Islet of Langerhans (tissue), 1 donor: Measurements from ENCODE around the gene FGF4.

Experiments used
- FAIRE-seq: peaks from one replicate; lab custom pipeline; 2011; peaks lifted over from hg19 to GRCh38; lab: Jason Lieb, UNC

FGF4 gene

GRCh38 chr11:69807106-69807815, 32.1 kb upstream of the FGF4 start:
- FAIRE-seq: no peak

GRCh38 chr11:69804769-69805508, 29.8 kb upstream of the FGF4 start:
- FAIRE-seq: no peak

GRCh38 chr11:69803604-69804218, 28.6 kb upstream of the FGF4 start:
- FAIRE-seq: no peak

GRCh38 chr11:69803022-69803421, 27.9 kb upstream of the FGF4 start:
- no peak for FAIRE-seq

- no peak for FAIRE-seq
Measured at GRCh38 chr11:69802590-69802989, 27.4 kb upstream of the FGF4 start.

- FAIRE-seq: no peak
Measured at GRCh38 chr11:69801513-69802335, 26.6 kb upstream of the FGF4 start.

- FAIRE-seq: no peak
Measured at GRCh38 chr11:69800278-69800677, 25.1 kb upstream of the FGF4 start.

- no peak for FAIRE-seq
Measured at GRCh38 chr11:69799582-69799981, 24.4 kb upstream of the FGF4 start.

GRCh38 chr11:69799097-69799496, 24.0 kb upstream of the FGF4 start:
- FAIRE-seq: no peak

- FAIRE-seq: no peak
Measured at GRCh38 chr11:69797737-69798528, 22.8 kb upstream of the FGF4 start.

GRCh38 chr11:69797156-69797555, 22.0 kb upstream of the FGF4 start:
- FAIRE-seq: no peak

GRCh38 chr11:69796063-69796462, 20.9 kb upstream of the FGF4 start:
- no peak for FAIRE-seq

GRCh38 chr11:69791276-69792180, 16.4 kb upstream of the FGF4 start:
- no peak for FAIRE-seq

GRCh38 chr11:69788956-69789355, 13.8 kb upstream of the FGF4 start:
- FAIRE-seq: no peak

GRCh38 chr11:69787906-69788305, 12.8 kb upstream of the FGF4 start:
- FAIRE-seq: no peak

GRCh38 chr11:69787457-69787856, 12.3 kb upstream of the FGF4 start:
- FAIRE-seq: no peak

GRCh38 chr11:69781241-69781640, 6.1 kb upstream of the FGF4 start:
- FAIRE-seq: no peak

- no peak for FAIRE-seq
Measured at GRCh38 chr11:69778373-69778772, 3.2 kb upstream of the FGF4 start.

GRCh38 chr11:69774354-69775162, 583 bp downstream of the FGF4 start:
- FAIRE-seq: no peak
